ENCODE results near the gene TCEAL8. TPM values are rescaled to one million over a fixed set of nuclear protein-coding genes. Genes with fewer than 3 reads are reported as not detected.
"Not testable (repeated sequence)": the region's sequence is repeated elsewhere in the genome, so short reads cannot be mapped to it uniquely, and the experiment has no call there.

The TCEAL8 gene
- total RNA-seq, 1 experiment from 2014 or later, result 74.6 TPM

DNA sequence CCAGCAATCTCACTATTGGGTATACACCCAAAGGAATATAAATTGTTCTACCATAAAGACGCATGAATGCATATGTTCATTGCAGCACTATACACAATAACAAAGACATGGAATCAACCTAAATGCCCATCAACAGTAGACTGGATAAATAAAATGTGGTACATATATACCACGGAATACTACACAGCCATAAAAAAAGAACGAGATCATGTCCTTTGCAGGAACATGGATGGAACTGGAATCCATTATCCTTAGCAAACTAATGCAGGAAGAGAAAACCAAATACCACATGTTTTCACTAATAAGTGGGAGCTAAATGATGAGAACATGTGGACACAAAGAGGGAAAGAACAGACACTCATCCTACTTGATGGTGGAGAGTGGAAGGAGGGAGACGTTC lies 29.0 kb downstream of the TCEAL8 start:
- ATAC-seq; H3K4me1 Mint-ChIP-seq; POLR2A ChIA-PET; H3K36me3 Mint-ChIP-seq; CTCF ChIA-PET; H3K27ac Mint-ChIP-seq; DNase-seq (ENCODE audit: low spot score); H3K9me3 Mint-ChIP-seq; H3K4me3 Mint-ChIP-seq: not testable (repeated sequence)
- peaks cover 54% of the 10 kb centered on the region for H3K27me3 Mint-ChIP-seq (ENCODE audit: low read depth)

DNA sequence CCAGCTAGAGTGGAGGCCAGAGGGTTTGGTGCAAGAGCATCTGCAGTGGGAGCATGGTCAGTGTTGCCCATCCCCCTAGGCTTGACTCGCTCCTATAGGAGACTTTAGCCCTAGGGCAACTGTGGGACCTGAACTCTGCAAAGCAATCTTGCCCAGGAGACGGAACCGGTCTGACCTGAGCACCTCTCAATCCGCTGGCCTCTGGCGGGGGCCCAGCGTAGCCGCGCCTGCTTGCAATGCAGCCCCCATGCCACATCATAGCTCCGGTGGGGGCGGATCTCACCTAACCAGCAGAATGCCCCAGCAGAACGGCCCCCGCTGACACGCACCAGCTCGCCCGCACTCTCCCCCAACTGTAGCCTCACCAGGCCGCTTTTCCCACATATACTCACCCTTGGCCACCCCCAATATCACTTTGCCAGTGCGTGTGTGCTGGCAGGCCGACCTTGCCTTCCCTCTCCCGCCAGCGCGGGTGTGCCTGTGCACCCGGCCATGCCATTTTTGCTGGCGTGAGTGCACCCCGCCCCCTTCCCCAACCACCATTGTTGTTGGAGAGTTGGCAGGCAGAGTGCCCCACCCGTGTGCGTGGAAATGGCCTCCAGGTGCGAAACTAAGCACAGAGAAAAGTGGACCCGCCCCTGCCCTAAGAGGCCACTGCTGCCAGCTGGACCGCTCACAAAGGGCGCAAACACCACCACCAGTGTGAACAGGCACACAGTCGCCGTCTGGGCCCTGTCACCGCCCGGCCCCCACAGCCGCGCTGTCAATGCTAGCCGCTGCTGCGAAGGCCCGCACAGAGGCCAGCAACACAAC lies 34.2 kb downstream of the TCEAL8 start:
- H3K36me3 Mint-ChIP-seq, result peaks cover 12% of the 10 kb centered on the region
- no peak overlapping the region for H3K27ac Mint-ChIP-seq
- CTCF ChIA-PET, result no interaction called here
- peaks cover 12% of the 10 kb centered on the region for H3K4me1 Mint-ChIP-seq
- H3K9me3 Mint-ChIP-seq, result peaks cover under 1% of the 10 kb centered on the region
- POLR2A ChIA-PET, result no interaction called here
- TF ChIP-seq, protein P1, sequence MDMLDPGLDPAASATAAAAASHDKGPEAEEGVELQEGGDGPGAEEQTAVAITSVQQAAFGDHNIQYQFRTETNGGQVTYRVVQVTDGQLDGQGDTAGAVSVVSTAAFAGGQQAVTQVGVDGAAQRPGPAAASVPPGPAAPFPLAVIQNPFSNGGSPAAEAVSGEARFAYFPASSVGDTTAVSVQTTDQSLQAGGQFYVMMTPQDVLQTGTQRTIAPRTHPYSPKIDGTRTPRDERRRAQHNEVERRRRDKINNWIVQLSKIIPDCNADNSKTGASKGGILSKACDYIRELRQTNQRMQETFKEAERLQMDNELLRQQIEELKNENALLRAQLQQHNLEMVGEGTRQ (CRISPR knock-in tag; IDR thresholded peaks at IDR 0.05), result no peak
- TF ChIP-seq, protein P2, sequence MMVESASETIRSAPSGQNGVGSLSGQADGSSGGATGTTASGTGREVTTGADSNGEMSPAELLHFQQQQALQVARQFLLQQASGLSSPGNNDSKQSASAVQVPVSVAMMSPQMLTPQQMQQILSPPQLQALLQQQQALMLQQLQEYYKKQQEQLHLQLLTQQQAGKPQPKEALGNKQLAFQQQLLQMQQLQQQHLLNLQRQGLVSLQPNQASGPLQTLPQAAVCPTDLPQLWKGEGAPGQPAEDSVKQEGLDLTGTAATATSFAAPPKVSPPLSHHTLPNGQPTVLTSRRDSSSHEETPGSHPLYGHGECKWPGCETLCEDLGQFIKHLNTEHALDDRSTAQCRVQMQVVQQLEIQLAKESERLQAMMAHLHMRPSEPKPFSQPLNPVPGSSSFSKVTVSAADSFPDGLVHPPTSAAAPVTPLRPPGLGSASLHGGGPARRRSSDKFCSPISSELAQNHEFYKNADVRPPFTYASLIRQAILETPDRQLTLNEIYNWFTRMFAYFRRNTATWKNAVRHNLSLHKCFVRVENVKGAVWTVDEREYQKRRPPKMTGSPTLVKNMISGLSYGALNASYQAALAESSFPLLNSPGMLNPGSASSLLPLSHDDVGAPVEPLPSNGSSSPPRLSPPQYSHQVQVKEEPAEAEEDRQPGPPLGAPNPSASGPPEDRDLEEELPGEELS (CRISPR knock-in tag; IDR thresholded peaks at IDR 0.05), result 0 out of 2 replicates have a peak, but pooled peaks have one; percentile 19
- no peak for TF ChIP-seq JUN (CRISPR knock-in tag; IDR thresholded peaks at IDR 0.05)
- TF ChIP-seq ZNF423 (CRISPR knock-in tag; IDR thresholded peaks at IDR 0.05), result no peak
- no peak for TF ChIP-seq NR2C2 (CRISPR knock-in tag; IDR thresholded peaks at IDR 0.05)
- no peak for TF ChIP-seq HMGA2 (CRISPR knock-in tag; IDR thresholded peaks at IDR 0.05)
- TF ChIP-seq FOXJ3 (CRISPR knock-in tag; IDR thresholded peaks at IDR 0.05; ENCODE audit: borderline replicate concordance), result no peak
- TF ChIP-seq, protein P3, sequence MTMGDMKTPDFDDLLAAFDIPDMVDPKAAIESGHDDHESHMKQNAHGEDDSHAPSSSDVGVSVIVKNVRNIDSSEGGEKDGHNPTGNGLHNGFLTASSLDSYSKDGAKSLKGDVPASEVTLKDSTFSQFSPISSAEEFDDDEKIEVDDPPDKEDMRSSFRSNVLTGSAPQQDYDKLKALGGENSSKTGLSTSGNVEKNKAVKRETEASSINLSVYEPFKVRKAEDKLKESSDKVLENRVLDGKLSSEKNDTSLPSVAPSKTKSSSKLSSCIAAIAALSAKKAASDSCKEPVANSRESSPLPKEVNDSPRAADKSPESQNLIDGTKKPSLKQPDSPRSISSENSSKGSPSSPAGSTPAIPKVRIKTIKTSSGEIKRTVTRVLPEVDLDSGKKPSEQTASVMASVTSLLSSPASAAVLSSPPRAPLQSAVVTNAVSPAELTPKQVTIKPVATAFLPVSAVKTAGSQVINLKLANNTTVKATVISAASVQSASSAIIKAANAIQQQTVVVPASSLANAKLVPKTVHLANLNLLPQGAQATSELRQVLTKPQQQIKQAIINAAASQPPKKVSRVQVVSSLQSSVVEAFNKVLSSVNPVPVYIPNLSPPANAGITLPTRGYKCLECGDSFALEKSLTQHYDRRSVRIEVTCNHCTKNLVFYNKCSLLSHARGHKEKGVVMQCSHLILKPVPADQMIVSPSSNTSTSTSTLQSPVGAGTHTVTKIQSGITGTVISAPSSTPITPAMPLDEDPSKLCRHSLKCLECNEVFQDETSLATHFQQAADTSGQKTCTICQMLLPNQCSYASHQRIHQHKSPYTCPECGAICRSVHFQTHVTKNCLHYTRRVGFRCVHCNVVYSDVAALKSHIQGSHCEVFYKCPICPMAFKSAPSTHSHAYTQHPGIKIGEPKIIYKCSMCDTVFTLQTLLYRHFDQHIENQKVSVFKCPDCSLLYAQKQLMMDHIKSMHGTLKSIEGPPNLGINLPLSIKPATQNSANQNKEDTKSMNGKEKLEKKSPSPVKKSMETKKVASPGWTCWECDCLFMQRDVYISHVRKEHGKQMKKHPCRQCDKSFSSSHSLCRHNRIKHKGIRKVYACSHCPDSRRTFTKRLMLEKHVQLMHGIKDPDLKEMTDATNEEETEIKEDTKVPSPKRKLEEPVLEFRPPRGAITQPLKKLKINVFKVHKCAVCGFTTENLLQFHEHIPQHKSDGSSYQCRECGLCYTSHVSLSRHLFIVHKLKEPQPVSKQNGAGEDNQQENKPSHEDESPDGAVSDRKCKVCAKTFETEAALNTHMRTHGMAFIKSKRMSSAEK (CRISPR knock-in tag; IDR thresholded peaks at IDR 0.05; ENCODE audit: borderline replicate concordance), result no peak
- peaks cover 62% of the 10 kb centered on the region for H3K27me3 Mint-ChIP-seq (ENCODE audit: low read depth)
- ATAC-seq, result peak; percentile 79
- peak; percentile 31 for DNase-seq (ENCODE audit: low spot score)
- peak overlapping the region; percentile 82 for H3K4me3 Mint-ChIP-seq

DNA sequence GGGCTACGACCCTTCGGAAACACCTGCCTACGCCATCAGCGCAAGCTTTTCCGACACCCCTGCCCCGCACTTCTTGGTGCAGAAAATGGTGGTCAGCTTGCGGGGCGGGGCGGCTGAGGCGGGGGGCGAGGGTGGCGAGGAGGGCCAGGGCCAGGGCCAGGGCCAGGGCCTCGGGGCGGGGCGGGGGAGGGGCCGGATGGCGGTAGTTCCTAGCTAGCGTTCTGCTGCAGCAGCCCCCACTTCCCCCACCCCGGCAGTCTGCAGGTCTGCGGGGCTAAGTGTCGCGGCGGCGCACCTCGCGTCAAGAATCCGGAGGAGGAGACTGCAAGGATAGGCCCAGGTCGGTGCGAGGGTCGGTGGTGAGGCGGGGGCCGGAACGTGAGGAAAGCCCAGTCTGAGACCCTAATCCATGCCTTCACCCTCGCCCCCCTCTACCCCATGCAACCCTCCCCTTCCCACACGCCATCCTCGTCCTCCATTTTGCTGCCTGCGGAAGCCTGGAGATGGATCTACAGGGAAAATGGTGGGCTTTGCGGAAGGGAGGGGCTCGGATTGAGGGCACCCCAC lies 39.4 kb downstream of the TCEAL8 start:
- peak overlapping the region; percentile 92 for H3K27ac Mint-ChIP-seq
- peaks cover 24% of the 10 kb centered on the region for H3K4me1 Mint-ChIP-seq
- H3K4me3 Mint-ChIP-seq, result peak overlapping the region; percentile 77
- ChIA-PET CTCF (no interaction called here), POLR2A (interaction anchor here (0.7 to 1.0 kb wide), 2 partner anchors 95 to 161 kb away, joined by 3 read pairs; partner anchors contain the start of gene BEX3)
- ATAC-seq (peak; percentile 45), DNase-seq (ENCODE audit: low spot score) (peak; percentile 38)
- peaks cover 12% of the 10 kb centered on the region for H3K36me3 Mint-ChIP-seq
- H3K9me3 Mint-ChIP-seq, result no peaks in the 10 kb centered on the region
- peaks cover 14% of the 10 kb centered on the region for H3K27me3 Mint-ChIP-seq (ENCODE audit: low read depth)
- TF ChIP-seq KAT7 (CRISPR knock-in tag; IDR thresholded peaks at IDR 0.05; ENCODE audit: borderline replicate concordance) (no peak), MYBL2 (CRISPR knock-in tag; IDR thresholded peaks at IDR 0.05) (no peak), FOXK1 (CRISPR knock-in tag; IDR thresholded peaks at IDR 0.05) (no peak), ZNF423 (CRISPR knock-in tag; IDR thresholded peaks at IDR 0.05) (no peak), ESRRA (CRISPR knock-in tag; IDR thresholded peaks at IDR 0.05; ENCODE audit: borderline replicate concordance) (no peak), NFATC4 (CRISPR knock-in tag; IDR thresholded peaks at IDR 0.05) (no peak), GRHL2 (CRISPR knock-in tag; IDR thresholded peaks at IDR 0.05; ENCODE audit: insufficient replicate concordance, severe bottlenecking) (no peak), CBFB (CRISPR knock-in tag; IDR thresholded peaks at IDR 0.05; ENCODE audit: low read depth) (no peak), RELA (CRISPR knock-in tag; IDR thresholded peaks at IDR 0.05; ENCODE audit: borderline replicate concordance) (no peak)
- TF ChIP-seq, protein P4, sequence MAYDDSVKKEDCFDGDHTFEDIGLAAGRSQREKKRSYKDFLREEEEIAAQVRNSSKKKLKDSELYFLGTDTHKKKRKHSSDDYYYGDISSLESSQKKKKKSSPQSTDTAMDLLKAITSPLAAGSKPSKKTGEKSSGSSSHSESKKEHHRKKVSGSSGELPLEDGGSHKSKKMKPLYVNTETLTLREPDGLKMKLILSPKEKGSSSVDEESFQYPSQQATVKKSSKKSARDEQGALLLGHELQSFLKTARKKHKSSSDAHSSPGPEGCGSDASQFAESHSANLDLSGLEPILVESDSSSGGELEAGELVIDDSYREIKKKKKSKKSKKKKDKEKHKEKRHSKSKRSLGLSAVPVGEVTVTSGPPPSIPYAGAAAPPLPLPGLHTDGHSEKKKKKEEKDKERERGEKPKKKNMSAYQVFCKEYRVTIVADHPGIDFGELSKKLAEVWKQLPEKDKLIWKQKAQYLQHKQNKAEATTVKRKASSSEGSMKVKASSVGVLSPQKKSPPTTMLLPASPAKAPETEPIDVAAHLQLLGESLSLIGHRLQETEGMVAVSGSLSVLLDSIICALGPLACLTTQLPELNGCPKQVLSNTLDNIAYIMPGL (CRISPR knock-in tag; IDR thresholded peaks at IDR 0.05), result no peak
- TF ChIP-seq, protein P5, sequence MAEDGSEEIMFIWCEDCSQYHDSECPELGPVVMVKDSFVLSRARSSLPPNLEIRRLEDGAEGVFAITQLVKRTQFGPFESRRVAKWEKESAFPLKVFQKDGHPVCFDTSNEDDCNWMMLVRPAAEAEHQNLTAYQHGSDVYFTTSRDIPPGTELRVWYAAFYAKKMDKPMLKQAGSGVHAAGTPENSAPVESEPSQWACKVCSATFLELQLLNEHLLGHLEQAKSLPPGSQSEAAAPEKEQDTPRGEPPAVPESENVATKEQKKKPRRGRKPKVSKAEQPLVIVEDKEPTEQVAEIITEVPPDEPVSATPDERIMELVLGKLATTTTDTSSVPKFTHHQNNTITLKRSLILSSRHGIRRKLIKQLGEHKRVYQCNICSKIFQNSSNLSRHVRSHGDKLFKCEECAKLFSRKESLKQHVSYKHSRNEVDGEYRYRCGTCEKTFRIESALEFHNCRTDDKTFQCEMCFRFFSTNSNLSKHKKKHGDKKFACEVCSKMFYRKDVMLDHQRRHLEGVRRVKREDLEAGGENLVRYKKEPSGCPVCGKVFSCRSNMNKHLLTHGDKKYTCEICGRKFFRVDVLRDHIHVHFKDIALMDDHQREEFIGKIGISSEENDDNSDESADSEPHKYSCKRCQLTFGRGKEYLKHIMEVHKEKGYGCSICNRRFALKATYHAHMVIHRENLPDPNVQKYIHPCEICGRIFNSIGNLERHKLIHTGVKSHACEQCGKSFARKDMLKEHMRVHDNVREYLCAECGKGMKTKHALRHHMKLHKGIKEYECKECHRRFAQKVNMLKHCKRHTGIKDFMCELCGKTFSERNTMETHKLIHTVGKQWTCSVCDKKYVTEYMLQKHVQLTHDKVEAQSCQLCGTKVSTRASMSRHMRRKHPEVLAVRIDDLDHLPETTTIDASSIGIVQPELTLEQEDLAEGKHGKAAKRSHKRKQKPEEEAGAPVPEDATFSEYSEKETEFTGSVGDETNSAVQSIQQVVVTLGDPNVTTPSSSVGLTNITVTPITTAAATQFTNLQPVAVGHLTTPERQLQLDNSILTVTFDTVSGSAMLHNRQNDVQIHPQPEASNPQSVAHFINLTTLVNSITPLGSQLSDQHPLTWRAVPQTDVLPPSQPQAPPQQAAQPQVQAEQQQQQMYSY (CRISPR knock-in tag; IDR thresholded peaks at IDR 0.05), result no peak
